Activated T-helper 9 cell treated with anti-CD3 and anti-CD28 coated beads, Interleukin-2, amount 50 U/mL, for 16 hours (primary cell): ENCODE data around the gene SIGLEC14.

Source experiments
- DNase-seq: peaks from one replicate; pipeline ENCODE4 v3.0.0-alpha.2; 2020; ENCODE audit warnings: low read depth

Gene SIGLEC14

DNA sequence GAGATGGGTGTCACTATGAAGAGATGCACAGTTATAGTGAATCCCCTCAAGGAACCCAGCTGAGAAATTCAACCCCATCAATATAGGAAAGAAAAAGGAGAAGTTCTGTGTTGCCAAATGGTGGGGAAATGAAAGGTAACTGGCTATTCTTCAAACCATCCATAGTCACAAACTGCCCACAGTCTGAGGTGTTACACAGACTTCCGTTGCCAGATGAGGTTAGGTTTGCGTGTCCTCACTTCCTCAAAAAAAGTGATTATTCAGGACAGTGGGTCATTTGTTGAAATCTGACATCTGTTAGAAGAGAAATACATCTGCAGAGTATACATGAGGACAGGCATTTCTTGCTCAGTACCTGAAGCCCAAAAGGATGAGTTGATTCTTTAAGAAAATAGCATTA lies 25.4 kb downstream of the SIGLEC14 start:
- DNase-seq, result no peak

DNA sequence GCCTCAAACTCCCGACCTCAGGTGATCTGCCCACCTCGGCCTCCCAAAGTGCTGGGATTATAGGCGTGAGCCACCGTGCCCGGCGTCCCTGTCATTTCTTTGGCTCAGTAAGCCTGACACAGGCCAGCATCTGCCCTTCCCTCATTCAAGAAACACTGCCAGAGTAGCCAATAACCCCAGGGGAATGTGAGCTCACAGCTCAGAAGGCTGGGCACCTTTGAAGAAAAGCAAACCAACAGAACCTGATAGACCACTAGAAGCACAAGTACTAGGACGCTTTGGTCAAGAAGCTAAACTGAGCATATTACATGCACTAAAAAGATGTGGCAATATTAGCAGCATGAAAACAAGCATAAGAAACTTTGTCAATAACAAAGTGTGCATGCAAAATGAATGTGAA lies 30.6 kb downstream of the SIGLEC14 start:
- no peak for DNase-seq

DNA sequence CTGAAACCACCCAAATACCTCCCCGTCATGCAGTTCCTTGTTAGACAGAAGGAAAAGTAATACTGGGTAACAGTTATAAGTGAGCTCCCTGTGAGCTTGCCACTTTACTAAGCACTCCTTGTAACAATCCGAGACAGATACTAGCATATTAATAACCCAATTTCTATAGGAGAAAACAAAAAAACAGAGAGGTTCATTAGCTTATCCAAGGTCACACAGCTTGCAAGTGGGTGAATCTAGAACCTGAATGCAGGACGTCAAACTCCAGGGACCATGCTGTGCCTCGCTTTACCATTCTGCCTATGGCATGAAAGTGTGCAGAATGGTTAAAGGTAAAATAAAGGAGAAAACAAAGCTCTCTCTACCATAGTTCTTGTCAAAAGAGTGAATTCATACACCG lies 31.8 kb downstream of the SIGLEC14 start:
- no peak for DNase-seq

DNA sequence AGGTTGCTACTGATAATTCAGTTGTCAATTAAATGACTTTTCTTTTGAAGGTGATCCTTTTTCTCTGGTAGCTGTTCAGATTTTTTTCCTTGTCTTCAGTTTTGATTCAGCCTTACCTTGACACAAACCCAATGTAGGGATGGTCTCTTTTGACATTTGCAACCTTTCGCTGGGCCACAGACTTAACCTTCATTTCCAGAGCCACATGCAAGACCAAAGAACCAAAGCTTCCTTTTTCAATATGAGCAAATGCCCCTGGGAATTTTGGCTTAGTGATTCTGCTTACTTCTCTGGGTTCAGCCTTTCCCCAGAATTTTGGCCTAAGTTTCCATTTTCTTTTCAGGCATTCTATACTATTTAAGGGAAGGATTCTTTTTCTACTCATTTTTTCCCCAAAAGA lies 36.0 kb downstream of the SIGLEC14 start:
- DNase-seq, result no peak

DNA sequence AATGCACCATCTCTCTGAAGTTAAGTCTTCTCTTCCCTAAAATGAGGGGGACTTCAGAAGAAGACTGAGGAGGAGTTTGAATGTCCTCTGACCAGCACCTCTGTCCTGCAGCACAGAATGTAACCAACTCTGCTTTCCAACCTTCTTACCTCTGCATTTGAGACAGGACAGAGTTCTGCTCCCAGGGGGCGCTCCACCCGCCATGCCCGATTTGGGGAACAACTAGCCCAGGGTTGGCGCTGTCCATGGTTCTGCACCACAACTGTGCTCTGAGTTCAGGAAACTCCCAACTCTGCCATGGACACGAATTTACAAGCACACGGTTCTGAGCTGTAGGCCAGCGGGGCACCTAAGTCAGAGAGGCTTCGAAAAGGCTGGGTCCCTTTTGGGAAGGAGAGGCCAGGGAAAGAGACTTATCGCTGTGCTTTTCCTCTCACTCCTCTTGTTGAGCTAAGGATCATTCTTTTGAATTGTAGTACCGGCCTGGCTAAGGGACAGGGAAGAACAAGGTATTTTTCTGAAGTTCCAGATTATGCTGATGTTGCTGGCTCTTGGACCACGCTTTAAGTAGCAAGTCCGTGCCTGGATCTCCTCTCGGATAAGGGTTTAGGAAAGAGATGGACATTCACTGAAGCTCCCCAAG lies 38.6 kb downstream of the SIGLEC14 start:
- DNase-seq, result peak; percentile 23

DNA sequence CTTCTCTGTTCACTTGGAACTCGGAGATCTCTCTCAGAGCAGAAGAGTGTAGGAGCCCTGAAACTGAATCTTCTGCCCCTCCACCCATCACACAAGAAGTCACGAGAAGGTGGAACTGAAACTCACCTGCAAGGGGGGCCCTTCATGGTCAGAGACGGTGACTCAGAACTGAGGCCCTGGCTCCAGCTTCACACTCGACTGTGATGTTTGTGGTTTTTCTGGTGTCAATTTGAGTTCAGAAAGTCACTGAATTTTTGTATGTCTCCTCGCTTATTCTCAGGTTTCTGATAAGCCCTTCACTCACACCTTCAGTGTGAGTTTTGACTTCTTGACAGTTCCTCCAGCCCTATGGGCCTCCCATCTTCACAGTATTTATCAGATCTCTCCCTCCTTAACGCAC lies 39.5 kb downstream of the SIGLEC14 start:
- no peak for DNase-seq

DNA sequence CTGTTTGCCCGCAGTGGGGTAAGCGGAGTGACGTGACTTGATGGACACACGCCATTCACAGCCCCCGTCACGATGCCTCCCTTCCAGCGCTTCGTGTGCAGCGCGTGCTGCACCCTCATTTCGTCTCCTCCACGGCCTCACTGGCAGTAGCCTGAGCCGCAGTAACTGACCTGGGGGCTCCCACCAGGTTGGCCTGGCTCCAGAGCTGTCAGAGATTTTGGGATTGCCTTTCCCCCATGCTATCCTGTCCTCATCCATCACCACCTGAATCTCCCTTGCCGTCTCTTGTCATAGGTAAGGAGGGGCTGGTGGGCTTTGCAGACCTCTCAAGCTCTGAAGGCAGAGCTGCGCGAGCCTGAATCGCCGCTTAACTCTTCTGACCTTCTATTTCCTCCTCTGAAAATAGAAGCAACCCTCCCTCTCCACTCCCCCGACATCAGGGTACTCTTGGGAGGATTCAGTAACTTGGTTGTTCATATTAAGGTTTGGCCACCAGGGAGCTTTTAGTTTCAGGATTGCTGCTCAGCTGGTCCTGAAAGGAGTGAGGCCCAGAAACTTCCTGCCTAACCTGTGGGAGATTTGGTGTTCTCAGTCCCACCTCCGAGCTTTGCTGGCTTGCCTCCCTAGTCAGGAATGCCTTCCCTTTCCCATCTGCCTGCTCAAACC lies 44.3 kb downstream of the SIGLEC14 start:
- DNase-seq, result no peak

DNA sequence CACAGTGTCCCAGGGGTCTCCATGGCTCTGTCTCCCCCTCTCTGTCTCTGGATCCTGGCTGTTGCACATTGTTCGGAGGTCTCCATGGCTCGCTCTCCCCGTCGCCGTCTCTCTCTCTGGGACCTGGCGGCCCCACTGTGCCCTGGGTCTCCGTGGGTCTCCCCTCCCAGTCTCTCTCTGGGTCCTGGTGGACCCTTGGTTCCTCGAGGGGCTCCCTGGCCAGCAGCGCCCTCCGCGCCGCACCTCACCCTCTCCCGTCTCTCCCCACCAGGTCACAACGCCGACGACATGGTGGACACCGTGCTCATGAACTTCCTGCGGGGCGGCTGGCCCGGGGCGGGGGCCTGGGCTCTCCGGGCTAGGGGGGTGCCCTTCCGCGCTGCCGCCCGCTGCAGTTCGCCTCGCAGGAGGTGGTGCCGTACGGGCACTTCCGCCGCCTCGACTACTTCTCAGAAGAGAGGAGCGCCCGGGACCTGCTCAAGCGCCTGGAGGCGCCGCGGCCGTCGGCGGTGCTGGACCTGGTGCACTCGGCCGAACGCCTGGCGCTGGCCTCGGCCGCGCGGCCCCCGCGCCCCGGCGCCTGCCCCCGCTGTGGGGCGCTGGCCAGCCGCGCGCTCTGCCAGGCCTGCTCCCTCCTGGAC lies 45.6 kb downstream of the SIGLEC14 start:
- no peak for DNase-seq

DNA sequence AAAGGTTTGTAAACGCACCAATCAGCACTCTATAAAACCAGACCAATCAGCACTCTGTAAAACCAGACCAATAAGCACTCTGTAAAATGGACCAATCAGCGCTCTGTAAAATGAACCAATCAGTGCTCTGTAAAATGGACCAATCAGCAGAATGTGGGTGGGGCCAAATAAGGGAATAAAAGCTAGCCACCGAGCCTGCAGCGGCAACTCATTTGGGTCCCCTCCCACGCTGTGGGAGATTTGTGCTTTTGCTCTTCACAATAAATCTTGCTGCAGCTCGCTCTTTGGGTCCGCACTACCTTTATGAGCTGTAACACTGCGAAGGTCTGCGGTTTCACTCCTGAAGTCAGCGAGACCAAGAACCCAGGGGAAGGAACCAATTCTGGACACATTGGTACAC lies 47.5 kb downstream of the SIGLEC14 start:
- DNase-seq, result no peak

DNA sequence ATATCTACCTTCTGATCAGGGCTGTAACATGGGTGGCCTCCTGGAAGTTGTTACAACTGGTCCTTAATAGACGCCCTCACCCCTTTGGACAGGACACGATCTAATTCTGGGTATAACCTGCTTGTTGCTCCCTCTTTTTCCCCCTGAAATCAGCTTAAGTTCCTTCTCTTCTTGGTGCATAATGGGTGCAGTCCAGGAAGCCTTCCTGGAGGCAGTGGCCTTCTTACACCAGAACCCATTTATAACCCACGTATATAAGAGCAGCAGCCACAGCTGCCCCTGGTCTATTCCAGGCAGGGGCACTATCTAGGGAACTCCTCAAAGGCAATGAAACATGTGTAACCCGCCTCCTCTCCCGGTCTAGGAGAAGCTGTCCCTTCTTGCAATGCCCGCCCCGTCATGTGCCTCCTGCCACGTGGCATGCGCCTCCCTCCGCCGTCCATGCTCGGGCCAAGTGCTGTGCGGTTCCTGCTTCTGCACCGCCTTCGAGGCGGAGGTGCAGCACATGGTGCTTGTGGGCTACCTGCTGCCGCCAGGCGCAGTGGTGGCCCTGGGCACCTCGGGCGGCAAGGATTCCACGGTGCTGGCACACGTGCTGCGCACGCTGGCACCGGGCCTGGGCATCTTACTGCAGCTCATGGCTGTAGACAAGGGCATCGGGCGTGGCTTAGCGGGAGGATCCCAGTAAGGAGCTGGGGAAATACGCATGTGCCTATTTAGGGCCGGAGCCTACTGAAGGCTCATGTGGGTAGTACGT lies 48.3 kb downstream of the SIGLEC14 start:
- DNase-seq, result no peak

DNA sequence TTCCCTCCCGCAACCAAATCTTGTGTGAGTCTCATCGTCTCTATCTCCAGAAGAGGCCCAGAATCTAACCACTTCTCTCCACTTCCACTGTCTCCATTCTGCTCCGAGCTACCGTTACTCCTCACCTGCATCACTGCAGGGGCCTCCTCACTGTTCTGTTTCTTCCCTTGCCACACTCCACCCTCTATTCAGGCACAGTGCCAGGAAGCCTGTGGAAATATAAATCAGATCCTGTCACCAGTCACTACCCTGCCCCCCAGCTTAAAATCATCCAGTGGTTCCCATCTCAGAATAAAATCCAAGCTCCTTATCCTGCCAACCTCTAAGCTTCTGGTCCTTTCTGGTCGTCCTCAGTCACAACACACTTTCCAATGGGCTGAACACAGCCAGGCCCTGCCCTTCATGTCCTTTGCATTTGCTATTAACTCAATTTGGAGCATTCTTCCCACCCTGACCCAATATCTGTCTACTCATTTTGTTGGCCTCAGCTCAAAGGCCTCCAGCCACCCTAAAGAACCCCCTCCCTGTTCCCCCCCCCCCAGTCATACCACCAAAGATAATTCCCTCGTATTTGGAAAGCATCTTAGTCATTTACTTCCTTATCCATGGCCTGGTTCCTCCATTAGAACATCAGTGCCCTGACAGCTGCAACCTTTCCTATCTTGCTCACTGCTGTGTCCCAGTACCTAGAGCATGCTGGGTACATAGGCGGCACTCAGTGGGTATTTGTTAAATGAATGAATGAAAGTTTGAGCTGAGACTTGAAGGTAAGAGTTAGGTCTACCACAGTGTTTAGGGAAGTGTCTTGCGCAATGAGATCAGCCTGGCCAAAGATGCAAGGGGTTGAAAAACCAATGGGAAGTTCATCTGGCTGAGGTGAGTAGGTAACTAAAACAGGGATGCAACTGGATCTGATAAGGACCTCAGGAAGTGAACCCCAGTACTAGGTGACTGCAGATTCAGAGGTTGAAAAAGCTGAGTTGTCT lies 51.1 kb downstream of the SIGLEC14 start:
- no peak for DNase-seq

DNA sequence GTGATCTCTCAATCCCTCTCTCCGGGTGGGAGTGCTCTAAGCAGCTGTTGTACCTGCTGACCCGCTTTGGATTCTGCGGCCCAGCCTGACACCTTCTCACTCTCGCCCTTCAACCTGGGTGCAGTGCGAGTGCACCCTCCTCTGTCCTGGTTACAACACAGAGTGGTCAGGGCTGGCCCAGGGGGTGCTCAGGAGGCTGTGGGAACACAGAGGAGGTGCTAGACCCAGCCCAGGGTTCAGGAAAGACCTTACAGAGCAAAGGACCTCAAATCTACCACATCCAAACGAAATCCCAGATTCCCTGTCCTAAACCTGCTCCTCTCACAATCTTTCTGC lies 51.9 kb downstream of the SIGLEC14 start:
- DNase-seq, result no peak

DNA sequence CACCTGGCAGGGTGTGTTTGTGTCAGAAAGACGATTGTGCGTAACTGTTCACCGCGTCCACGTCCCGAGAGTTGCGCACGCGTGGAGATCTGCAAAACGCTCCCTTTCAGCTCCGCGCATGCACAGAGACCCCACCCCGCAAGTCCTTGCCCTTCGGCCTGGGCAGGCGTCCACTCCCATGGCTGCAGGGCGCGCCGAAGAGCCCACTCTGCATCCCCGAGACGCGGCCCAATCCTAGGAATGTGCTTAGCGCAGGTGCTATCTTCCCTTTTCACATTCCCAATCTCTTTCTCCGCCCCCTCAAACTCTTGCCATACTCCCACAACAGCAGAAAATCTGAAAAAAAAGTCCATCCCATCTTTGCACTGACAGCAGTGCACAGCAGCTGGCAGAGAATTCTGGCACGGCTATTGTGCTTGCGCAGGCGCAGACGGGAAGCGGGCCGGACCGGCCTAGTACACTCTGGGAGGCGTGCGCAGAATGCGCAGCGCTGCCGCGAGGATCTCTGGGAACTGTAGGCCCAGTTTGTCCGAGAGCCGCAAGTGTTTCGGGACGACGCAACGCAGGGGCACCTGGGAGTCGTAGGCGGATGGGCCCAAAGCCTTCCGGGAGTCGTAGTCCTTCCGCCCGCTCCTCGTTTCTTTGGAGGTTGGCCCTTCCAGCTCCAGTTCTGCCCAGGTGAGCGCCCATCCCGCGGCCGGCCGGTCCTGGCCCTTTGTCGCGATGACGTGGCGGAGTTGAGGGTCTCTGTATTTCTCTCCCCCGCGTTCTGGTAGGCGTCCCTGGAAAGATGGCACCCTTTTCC lies 52.5 kb downstream of the SIGLEC14 start:
- peak; percentile 94 for DNase-seq

DNA sequence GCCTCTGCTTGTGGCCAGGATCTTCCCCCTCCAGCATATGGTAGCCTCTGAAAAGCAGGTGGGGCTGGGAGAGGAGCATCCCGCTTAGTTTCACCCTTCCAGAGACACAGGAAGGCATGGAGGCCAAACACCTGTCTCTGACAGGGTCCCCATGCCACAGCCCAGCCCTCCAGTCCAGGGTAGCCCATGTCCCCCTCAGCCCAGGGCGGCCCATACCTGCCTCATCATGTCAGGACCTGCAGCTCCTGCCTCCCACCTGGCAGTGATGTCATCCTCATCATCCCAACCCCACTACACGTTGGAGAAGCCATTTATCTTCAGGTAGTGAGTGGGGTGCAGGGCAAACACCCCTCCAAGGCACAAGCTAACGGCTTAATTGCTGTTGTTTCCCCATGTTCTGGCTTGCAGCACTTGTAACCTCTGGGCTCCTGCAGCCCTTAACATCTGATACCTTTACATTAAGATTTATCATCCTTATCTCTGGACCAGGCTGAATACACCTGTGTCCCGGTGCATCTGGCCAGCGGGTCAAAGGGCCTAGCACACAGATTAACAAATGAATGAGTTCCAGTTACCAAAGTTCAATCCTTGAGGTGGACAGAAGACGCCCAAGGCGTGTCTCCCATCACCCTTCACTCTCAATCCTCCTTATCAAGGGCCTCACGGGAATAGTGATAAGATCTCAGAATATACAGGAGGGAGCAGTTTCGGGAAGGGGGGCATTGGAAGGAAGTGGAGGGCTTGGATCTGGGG lies 53.3 kb downstream of the SIGLEC14 start:
- no peak for DNase-seq
